Measurements from ENCODE around the gene ANHX.

GRCh38 chr12:133204264-133204603, 31.4 kb downstream of the ANHX start:
- no peak for TF ChIP-seq CTCF (conservative IDR thresholded peaks at IDR 0.05; ENCODE audit: low read depth, low read length)
- no peak for TF ChIP-seq EZH2phosphoT487 (IDR thresholded peaks at IDR 0.05; ENCODE audit: borderline replicate concordance, low read length)
- no peak for TF ChIP-seq EZH2 (IDR thresholded peaks at IDR 0.05; ENCODE audit: low read length, unreplicated experiment)
